ENCODE measurements around the gene CXCL12.

GRCh38 chr10:44391981-44392380 is 7.1 kb upstream of the CXCL12 start:
- no peak for TF ChIP-seq EZH2 (IDR thresholded peaks at IDR 0.05; ENCODE audit: borderline replicate concordance, low read depth, low read length, severe bottlenecking)
- TF ChIP-seq, protein P1, sequence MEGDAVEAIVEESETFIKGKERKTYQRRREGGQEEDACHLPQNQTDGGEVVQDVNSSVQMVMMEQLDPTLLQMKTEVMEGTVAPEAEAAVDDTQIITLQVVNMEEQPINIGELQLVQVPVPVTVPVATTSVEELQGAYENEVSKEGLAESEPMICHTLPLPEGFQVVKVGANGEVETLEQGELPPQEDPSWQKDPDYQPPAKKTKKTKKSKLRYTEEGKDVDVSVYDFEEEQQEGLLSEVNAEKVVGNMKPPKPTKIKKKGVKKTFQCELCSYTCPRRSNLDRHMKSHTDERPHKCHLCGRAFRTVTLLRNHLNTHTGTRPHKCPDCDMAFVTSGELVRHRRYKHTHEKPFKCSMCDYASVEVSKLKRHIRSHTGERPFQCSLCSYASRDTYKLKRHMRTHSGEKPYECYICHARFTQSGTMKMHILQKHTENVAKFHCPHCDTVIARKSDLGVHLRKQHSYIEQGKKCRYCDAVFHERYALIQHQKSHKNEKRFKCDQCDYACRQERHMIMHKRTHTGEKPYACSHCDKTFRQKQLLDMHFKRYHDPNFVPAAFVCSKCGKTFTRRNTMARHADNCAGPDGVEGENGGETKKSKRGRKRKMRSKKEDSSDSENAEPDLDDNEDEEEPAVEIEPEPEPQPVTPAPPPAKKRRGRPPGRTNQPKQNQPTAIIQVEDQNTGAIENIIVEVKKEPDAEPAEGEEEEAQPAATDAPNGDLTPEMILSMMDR (IDR thresholded peaks at IDR 0.05; ENCODE audit: borderline replicate concordance, extremely low read depth, low read length, poor library complexity, severe bottlenecking), result no peak

Measured in DND-41 (cell line).